T follicular helper cell (primary cell): ENCODE results near the gene TCEAL9.
"Not testable (repeated sequence)": the region's sequence is repeated elsewhere in the genome, so short reads cannot be mapped to it uniquely, and the experiment has no call there.

Experiments
- DNase-seq: peaks from one replicate; pipeline ENCODE4 v3.0.0-alpha.2; 2020; ENCODE audit warnings: low read depth
- total RNA-seq, 2 experiments: gene quantifications; one replicate each; lab custom pipeline; 2026; lab: John Stamatoyannopoulos, UW

Gene TCEAL9, protein sequence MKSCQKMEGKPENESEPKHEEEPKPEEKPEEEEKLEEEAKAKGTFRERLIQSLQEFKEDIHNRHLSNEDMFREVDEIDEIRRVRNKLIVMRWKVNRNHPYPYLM
- total RNA-seq, result 0.24 to 0.26 reads per million in 2 experiments

DNA sequence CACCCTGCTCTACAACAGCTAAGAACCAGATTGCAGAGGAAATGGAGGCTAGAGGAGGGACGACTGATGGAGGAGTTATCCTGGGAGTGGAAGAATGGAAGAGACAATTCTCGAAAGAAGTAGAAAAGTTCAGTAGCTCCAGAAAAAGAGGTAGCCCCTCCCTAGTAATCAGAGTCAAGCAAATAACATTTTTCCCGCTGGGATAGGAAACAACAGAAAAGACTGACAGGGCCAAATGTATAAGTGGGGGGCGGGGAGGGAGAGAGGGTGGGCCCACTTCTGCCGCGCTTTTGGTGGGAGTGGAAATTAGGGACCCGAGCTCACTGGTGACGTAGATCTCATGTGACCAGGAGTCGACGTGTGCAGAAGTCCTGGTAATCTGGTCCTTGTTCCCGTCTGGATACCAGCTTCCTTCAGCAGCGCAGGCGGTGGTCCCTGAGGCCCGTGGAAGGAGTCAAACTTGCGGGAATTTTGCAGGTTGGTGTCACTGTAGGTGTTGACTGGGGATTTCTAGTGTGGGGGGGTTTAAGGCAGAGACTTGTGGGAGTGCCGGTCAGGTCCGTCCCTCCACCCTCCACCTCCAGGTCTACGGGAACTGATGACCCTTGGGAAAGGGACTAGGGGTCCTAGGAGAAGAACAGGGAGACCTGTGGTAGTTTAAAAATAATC is at the start of gene TCEAL9:
Gene TCEAL9 (plus strand): TSS at position 377 of the 669 bp plus-strand sequence. CDS start 1,179 bp downstream, outside the sequence.
- DNase-seq, result no peak

DNA sequence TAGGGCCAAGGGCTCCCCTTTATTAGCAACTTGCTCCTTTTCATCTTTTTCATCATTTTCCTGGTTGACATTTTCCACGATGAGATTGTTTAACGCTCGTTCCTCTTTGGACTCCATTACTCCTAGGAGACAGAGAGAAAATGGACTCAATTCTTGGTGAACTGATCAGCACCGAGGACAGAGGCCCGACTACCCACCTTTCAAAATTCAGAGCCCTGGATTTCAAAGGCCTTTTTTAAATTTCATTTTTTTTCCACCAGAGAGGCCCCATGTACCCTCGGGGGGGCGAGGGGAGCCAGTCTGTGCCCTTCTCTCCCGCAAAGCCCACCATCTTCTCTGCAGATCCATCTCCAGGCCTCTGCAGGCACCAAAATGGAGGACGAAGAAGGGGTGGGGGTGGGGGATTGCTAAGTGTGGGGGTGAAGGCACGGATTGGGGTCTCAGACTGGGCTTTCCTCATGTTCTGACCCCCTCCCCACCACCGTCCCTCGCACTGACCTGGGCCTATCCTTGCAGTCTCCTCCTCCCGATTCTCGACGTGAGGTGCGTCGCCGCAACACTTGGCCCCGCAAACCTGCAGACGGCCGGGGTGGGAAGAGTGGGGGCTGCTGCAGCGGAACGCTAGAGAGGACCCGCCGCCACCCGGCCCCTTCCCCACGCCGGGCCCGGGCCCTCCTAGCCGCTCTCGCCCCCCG is 46.3 kb upstream of the TCEAL9 start:
- DNase-seq, result no peak

DNA sequence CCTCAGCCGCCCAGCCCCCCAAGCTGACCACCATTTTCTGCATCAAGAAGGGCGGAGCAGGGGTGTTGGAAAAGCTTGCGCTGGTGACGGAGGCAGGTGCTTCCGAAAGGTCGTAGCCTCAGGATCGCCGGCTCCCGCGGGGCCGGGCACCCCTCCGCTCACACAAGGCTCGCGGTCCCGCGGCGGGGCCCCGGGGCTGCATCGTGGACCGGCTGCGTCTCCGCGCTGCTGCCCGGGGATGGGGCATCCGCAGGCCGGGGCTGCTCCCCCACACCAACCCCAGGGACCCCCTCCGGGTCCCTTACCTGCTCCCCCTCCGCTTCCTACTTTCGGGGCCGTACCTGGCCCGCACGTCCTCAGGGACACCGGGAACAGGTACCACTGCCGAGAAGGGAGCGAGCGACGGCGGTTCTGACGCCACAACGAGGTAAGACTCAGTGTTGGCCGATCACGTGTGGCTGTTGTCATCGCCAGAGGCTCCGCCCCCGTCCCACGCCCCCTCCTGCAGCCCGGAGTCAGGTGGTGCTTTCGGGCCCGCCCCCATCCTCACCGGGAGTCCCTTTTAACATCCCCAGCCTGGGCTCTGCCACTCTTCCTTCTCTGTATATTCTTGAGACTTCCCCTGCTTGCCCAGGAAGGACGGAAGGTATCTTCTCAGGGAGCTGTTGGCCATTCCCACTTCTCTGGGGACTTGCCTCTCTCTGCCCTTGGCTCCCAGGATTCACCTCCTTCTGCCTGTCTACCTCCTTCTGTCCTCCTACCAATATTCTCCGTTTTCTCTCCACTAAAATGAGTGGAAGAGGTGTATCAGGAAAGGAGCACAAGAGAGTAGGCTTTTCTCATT is 45.5 kb upstream of the TCEAL9 start, which contains the start of gene BEX2:
Gene BEX2 (minus strand): TSS at position 436 of the 844 bp plus-strand sequence. CDS start 1,014 bp downstream, outside the sequence.
- peak; percentile 80 for DNase-seq

DNA sequence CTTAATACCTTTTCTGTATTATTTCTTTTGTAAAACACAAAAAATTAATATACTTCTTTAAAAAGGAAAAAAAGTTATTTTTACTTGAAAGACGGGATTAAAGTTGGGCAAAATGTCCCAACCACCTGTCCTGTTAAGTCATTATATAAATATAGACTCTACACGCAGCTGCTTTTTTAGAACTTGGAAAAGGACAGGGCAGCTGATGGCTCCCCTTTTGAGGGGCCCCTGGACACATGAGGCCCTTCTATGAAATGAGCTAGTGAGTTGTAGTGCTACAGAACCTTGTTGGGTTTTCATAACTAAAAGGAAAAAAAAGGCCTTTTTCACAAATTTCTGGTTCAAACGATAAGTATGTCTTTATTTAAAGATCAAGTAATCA is 44.9 kb upstream of the TCEAL9 start:
- no peak for DNase-seq

DNA sequence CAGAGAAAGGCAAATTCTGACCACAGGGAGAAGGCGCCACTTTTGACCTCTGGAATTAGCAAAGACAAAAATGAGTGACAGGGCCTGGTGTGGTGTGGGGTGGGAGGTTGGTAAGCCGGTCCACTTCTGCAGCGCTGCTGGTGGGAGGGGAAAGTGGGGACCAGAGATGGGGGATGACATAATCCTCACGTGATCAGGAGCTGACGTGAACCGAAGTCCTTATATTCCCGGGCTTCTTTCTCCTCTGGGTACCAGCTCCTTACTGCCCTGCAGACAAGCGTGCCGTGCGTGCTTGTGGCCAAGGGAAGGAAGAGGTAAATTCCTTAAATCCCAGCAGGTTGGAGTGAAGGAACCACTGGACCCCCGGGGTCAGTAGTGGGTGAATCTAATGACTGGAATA is 26.3 kb upstream of the TCEAL9 start, which contains the start of gene TCEAL7:
Gene TCEAL7 (plus strand): TSS at position 249 of the 400 bp plus-strand sequence. CDS start 1,165 bp downstream, outside the sequence.
- DNase-seq, result no peak

DNA sequence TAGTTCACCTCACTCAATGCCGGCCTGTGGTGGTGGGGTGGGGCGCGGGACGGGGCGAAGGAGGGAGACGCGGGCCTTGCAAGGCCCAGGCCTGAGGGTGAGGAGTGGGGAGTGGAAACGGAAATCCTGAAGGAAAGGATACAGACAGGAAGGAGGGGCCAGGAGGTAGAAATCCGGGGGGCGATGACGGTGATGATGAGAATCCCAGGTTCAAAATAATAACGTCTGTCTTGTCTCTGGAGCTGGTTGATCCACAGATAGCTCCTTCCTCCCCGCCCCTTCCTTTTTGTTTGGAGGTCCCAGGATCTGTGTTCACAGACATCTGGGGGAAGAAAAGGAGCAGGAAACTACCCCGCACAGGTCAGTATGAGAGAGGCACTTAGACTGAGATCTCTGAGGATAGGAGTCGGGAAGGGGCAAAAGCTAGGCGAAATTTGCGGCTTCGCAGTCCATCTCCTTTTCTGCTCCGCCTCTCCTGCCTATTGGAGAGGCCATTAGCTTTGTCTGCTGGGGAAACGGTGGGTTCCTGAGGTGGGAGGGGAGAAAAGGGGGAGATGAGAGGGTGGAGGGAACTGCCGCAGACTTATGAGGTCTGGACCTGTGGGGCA is 25.5 kb upstream of the TCEAL9 start:
- DNase-seq, result no peak

DNA sequence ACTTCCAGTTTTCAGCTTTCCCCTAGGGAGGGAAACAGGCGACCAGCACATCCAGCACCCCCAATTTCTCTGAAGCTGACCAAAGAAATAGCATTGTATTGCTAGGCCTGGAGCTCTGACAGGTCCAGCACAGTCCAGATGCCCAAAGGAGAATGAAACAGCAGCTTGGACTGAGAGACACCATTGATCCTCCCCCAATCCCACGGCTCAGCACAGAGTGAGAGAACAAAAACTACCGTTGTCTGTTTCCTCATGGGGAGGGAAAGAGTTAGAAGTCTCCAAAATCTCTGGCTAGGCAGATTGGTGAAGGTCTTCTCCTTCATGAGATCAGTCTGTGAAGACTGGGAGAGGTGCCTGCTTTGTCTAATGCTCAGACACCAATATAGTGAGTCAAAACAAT is 17.6 kb upstream of the TCEAL9 start:
- DNase-seq, result no peak

DNA sequence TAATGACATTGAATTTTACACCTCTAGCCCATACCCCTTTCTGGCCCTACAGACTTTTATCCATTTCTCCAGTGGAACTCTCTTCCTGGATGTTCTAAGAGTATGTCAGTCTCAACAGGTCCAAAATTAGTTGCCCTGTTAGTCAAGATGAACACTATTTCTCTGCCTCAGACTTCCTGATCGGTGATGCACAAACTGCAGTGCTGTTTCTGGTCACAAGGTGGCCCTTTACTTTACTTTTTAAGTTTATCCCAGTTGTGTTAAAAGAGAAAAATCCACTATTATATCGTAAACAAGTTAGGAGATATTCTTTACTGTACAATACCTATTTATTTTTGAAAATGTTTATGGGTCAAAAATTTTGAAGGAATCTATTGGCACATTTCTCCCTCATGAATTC is 13.2 kb upstream of the TCEAL9 start:
- DNase-seq, result peak; percentile 16

DNA sequence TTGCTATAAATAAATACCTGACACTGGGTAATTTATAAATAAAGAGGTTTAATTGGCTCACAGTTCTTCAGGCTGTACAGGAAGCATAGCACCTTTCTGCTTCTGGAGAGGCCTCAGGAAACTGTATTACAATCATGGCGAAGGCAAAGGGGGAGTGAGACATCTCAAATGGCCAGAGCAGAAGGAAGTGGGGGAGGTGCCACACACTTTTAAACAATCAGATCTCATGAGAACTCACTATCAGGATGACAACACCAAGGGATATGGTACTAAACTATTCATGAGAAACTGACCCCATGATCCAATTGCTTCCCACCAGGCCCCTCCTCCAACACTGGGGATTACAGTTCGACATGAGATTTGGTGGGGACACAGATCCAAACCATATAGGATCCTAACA is 11.7 kb upstream of the TCEAL9 start:
- DNase-seq, result no peak

DNA sequence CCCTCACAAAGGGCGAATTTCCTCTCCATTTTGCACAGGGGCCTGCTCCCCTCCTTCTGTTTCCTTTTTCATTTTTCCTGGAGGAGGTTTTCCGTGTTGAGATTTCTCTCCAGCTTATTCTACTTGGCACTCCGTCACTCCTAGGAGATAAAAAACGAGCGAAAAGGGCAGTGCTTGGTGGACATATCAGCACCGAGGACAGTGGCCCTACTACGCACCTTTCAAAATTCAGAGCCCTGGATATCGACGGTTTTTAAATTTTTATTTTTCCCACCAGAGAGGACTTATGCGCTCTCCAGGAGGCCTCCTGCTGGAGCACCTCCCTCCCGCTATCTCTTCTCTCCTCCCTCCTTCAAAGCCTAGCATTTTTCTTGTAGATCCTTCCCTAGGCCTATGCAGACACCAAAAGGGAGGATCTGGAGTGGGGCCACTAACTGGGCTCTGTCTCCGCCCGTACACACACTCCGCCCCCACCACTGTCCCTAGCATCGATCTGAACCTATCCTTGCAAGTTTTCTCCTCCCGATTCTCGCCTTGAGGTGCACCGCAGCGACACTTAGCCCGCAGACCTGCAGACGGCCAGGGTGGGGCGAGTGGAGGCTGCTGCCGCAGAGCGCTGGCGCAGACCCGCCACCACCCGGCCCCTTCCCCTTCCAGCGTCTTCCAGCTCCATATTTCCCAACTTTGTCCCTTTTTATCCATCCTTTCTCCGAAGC is 8.5 kb upstream of the TCEAL9 start:
- DNase-seq, result no peak

DNA sequence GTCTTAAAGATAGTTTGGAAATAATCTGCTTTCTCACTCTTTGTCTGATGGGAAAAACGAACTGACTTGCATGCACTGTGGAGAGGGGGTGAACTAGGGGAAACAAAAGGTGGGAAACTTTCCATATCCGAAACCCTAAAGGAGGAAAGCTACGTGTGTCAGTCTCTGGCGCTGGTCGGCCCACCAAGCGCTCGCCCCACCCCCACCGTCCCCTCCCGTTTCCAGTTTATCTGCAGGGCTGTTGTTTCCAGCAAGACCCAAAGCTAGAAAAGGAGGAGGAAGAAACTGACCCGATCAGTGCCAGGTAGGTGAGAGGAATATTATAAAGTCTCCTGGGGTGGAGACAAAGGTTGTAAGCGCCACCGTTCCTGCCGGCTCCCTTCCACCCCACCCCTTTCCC is 552 bp downstream of the TCEAL9 start:
- DNase-seq, result no peak

DNA sequence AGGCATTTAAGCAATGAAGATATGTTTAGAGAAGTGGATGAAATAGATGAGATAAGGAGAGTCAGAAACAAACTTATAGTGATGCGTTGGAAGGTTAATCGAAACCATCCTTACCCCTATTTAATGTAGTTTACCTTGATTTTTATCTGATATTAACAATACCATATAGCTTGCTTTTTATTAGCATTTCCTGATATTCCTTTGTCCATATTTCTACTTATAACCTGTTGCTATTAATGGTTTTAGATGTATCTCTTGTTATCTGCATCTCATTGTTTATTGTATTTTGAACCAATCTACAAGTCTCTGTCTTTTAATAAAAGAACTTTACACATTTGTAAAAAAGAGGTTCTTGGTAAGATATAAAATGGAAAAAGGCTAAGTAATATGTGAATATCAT is 1.6 kb downstream of the TCEAL9 start:
- DNase-seq, result no peak

DNA sequence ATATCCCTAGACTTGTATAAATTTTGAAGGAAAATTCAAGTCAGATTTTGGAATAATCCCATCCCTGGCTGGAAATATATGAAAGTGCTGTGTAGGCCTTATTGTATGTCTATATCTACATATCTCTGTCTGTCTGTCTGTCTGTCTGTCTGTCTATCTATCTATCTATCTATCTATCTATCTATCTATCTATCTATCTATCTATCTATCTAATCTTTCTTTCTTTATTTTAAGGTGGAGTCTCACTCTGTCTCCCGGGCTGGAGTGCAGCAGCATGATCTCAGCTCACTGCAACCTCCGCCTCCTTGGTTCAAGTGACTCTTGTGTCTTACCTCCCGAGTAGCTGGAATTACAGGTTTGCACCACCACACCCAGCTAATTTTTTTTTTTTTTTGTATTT is 3.3 kb downstream of the TCEAL9 start:
- not testable (repeated sequence) for DNase-seq

DNA sequence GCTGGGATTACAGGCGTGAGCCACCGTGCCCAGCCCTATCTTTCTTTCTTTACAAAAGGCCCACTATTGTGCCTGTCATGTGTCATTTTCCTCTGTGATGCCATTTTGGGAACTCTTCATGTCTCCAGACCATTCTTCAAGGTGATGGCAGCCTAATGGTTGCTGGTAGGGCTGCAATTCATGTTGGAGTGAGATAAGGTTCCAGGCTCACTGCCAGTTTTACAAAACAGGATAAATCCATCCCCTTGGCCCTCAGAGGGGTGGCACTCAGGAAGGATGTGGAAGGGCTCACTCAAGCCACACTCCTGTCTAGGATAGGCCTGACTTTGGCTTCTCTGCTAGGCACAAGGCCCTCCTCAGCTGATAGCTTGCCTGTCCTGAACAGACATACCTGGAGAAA is 3.8 kb downstream of the TCEAL9 start:
- no peak for DNase-seq

DNA sequence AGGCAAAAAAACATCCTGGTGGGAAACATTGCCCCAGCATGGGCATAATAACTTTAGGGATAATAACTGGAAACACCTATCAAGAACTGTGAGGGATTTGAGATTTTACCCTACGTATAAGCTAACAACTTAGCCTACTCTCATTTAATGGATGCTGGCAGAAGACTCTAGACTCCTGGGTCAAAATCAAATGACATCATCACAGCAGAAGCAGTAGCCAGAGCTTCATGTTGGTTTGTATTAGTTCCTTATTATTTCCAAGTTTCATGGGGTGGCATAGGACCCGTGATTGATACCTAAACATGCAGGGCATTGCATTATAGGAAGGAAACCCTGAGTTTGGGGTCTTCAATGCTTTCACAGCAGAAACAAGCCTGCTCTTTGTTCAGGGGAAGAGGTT is 4.6 kb downstream of the TCEAL9 start:
- no peak for DNase-seq

DNA sequence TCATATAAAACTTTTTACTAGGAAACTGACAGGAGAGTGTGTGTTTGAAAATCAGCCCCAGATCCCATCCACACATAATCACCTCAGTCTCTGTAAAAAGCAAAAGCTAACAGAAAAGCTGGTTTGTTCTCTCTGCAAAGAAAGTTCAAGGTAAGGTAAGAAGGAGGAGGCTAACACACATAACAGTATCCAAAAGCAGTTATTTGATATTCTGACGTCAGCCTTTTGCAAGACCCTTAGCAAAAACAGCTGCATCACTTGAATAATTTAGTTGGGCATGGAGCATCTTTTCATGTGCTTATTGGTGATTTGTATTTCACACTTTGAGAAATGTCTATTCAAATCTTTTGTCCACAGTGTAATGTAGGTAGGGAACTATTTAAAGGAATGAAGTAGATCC is 5.5 kb downstream of the TCEAL9 start:
- no peak for DNase-seq

DNA sequence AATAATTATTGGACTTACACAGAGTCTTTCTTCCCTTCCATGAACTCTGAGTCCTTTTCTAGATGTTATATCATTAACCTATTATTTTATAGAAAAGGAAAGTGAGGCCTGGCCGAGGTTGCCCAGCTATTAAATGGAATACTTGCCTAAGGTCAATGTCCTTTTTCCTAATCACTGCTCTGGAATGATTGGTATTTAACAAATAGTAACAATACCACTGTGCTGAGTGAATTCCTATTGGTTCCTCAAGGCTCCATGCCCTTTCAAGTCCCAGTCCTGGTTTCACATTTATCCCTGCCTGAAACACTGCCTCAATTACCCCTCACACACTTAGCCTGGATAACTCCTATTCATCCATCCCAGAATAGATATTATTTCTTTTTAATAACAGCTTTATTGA is 6.2 kb downstream of the TCEAL9 start:
- DNase-seq, result no peak

DNA sequence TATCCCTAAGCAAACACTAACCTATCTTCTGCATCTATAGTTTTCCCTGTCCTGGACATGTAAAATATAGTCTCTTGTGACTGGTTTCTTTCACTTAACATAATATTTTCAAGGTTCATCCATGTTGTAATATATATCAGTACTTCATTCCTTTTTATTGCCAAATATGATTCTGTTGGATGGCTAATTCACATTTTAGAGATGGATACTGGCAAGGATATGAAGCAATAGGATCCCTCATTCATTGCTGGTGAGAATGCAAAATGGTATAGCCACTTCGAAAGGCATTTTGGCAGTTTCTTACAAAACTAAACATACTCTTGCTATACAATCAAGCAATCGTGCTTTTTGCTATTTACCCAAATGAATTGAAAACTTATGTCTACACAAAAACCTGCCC is 6.7 kb downstream of the TCEAL9 start:
- DNase-seq, result no peak

DNA sequence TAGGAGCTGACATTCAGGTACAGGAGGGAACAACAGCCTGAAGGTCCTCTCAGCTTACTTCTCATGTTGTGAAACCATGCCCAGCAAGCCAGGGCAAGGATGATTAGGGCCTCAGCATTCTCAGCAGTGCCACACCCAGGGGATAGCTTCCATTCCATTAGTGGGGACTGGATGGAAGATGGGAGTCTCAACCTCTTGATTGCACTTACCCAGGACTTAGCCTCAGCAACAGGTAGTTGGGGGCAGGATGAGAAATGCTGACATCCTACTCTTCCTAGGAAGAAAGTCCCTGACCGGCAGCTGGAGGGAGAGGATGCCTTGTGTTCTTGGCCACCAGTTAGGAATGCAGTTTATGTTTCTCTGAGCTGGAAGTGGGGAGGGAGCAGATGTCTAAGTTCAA is 11.2 kb downstream of the TCEAL9 start:
- DNase-seq, result no peak

DNA sequence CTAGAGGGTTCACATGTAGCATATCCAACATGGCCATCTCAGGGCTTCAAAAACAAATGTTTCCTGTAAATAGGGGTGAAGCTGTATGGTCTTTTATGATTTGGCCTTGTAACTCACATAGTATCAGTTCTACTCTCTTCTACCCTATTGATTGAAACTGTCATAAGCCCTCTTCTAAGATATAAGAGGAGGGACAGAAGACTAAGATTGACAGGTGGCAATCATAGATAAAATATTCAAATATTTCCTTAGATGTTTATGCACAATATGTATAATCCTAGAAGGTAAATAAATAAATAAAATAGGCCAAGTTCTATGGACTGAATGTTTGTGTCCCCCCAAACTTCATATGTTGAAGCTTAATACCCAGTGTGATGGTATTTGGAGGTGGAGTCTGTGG is 13.2 kb downstream of the TCEAL9 start:
- no peak for DNase-seq

DNA sequence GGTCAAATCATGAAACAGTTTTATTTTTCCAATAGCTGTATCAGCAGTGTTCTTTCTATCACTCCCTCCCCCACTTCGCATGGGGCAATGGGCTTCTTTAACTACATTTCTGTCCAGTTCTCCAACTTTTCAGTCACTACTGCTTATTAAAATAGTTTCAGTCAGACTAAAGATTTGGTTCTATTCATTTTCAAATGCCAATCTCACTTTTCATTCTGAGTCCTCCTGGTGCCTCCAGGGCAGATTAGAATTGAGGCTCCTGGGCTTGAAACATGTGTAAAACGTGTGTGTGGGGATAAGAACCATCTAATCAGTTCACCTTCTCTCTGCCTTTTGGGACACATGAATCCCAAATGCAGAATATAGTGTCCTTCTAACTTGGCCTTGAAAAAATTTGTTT is 16.6 kb downstream of the TCEAL9 start:
- DNase-seq, result no peak
